Activated CD8-positive, alpha-beta T cell treated with anti-CD3 and anti-CD28 coated beads, Interleukin-2, amount 10 ng/mL, durations not matched to agents 7 days and 5 days (primary cell): Measurements from ENCODE around the gene DAG1. TPM values are rescaled to one million over a fixed set of nuclear protein-coding genes. Genes with fewer than 3 reads are reported as not detected.
A peak's percentile ranks its signal among the peaks of the same experiment; 100 is the strongest.

Source experiments
- ATAC-seq: fragments of 150-1000 bp; cut with Tn5 transposase; one replicate; pipeline ENCODE4 v1.10.0; 2021; ENCODE audit warnings: moderate library complexity
- CTCF ChIA-PET: fragments of 350-600 bp; sonication (Branson Sonifier 250); formaldehyde crosslinking; loops from one replicate; lab custom pipeline; 2021; ENCODE audit warnings: antibody characterized with exemption; lab: Charles Lee
- POLR2A ChIA-PET: fragments of 350-600 bp; sonication (Branson Sonifier 250); formaldehyde crosslinking; loops from one replicate; lab custom pipeline; 2021; ENCODE audit warnings: antibody characterized with exemption; lab: Charles Lee
- DNase-seq: peaks from one replicate; pipeline ENCODE4 v3.0.0-alpha.2; 2020
- H3K27ac Mint-ChIP-seq: one replicate; pipeline ENCODE4 v1.8.0; 2021; ENCODE audit warnings: mild to moderate bottlenecking, mixed read lengths
- H3K27me3 Mint-ChIP-seq: one replicate; pipeline ENCODE4 v1.8.0; 2021; ENCODE audit warnings: low read depth, mixed read lengths
- H3K36me3 Mint-ChIP-seq: one replicate; pipeline ENCODE4 v1.8.0; 2021; ENCODE audit warnings: low read depth, mixed read lengths
- H3K4me1 Mint-ChIP-seq: one replicate; pipeline ENCODE4 v1.8.0; 2021; ENCODE audit warnings: low read depth, mixed read lengths
- H3K4me3 Mint-ChIP-seq: one replicate; pipeline ENCODE4 v1.8.0; 2021; ENCODE audit warnings: mild to moderate bottlenecking, mixed read lengths
- H3K9me3 Mint-ChIP-seq: one replicate; pipeline ENCODE4 v1.8.0; 2022; ENCODE audit warnings: mixed read lengths; ENCODE audit not compliant: insufficient read depth
- total RNA-seq, 2 experiments: library from RNA; stranded (reverse); gene quantifications; one replicate each; pipeline ENCODE4 v1.2.3, GENCODE V29; 2021

DAG1 gene
- total RNA-seq, 2 experiments from 2014 or later, result 18.8 to 19.7 TPM

GRCh38 chr3:49535971-49536874 is 66.2 kb downstream of the DAG1 start:
- Mint-ChIP-seq H3K9me3 (no peaks in the 10 kb centered on the region), H3K27ac (no peak overlapping the region), H3K4me3 (no peak overlapping the region), H3K27me3 (no peaks in the 10 kb centered on the region), H3K36me3 (peaks cover 19% of the 10 kb centered on the region), H3K4me1 (peaks cover 12% of the 10 kb centered on the region)
- POLR2A ChIA-PET, result no interaction called here
- no peak for DNase-seq
- CTCF ChIA-PET, result interaction anchor here (1.0 to 6.4 kb wide), 2 partner anchors 13 to 135 kb away, joined by 3 to 228 read pairs; no protein-coding TSS in a partner anchor
- ATAC-seq, result no peak

GRCh38 chr3:49536875-49537533 is 66.9 kb downstream of the DAG1 start:
- Mint-ChIP-seq H3K4me1 (peaks cover 10% of the 10 kb centered on the region), H3K36me3 (peaks cover 11% of the 10 kb centered on the region), H3K9me3 (no peaks in the 10 kb centered on the region), H3K4me3 (no peak overlapping the region), H3K27ac (no peak overlapping the region), H3K27me3 (no peaks in the 10 kb centered on the region)
- ATAC-seq, result no peak
- ChIA-PET CTCF (interaction anchor here (1.0 to 6.4 kb wide), 2 partner anchors 14 to 134 kb away, joined by 3 to 228 read pairs; no protein-coding TSS in a partner anchor), POLR2A (interaction anchor here (0.5 to 1.0 kb wide), 2 partner anchors 43 to 134 kb away, joined by 3 to 5 read pairs; no protein-coding TSS in a partner anchor)
- no peak for DNase-seq

GRCh38 chr3:49539659-49540560 is 69.8 kb downstream of the DAG1 start:
- POLR2A ChIA-PET, result interaction anchor here (0.7 to 1.6 kb wide), 6 partner anchors 10 to 179 kb away, joined by 3 to 9 read pairs (median 3); partner anchors contain the start of gene BSN
- Mint-ChIP-seq H3K4me1 (peaks cover 10% of the 10 kb centered on the region), H3K9me3 (no peaks in the 10 kb centered on the region), H3K36me3 (no peaks in the 10 kb centered on the region), H3K27me3 (peaks cover 14% of the 10 kb centered on the region), H3K27ac (no peak overlapping the region), H3K4me3 (peak overlapping the region; percentile 73)
- DNase-seq (peak; percentile 93), ATAC-seq (peak; percentile 92)
- CTCF ChIA-PET, result interaction anchor here (0.7 to 6.4 kb wide), 72 partner anchors 9 to 410 kb away, joined by 3 to 228 read pairs (median 4); partner anchors contain the start of genes AMIGO3, BSN, DAG1 and INKA1

GRCh38 chr3:49552087-49552486 is 82.0 kb downstream of the DAG1 start:
- POLR2A ChIA-PET, result no interaction called here
- CTCF ChIA-PET, result interaction anchor here (0.6 to 4.3 kb wide), 2 partner anchors 13 to 60 kb away, joined by 5 to 40 read pairs; no protein-coding TSS in a partner anchor
- Mint-ChIP-seq H3K4me3 (no peak overlapping the region), H3K27me3 (peaks cover 24% of the 10 kb centered on the region), H3K27ac (no peak overlapping the region), H3K36me3 (no peaks in the 10 kb centered on the region), H3K9me3 (no peaks in the 10 kb centered on the region), H3K4me1 (peaks cover 25% of the 10 kb centered on the region)
- ATAC-seq, result no peak
- no peak for DNase-seq

GRCh38 chr3:49553324-49553691 is 83.2 kb downstream of the DAG1 start:
- no peak overlapping the region for H3K27ac Mint-ChIP-seq
- H3K36me3 Mint-ChIP-seq, result no peaks in the 10 kb centered on the region
- ATAC-seq (no peak), DNase-seq (no peak)
- no peaks in the 10 kb centered on the region for H3K9me3 Mint-ChIP-seq
- ChIA-PET CTCF (interaction anchor here (4.3 kb wide), 1 partner anchor 14 kb away, joined by 40 read pairs; no protein-coding TSS in a partner anchor), POLR2A (no interaction called here)
- H3K27me3 Mint-ChIP-seq, result peaks cover 28% of the 10 kb centered on the region
- peak overlapping the region; percentile 81 for H3K4me3 Mint-ChIP-seq
- H3K4me1 Mint-ChIP-seq, result peaks cover 25% of the 10 kb centered on the region

- Mint-ChIP-seq H3K9me3 (no peaks in the 10 kb centered on the region), H3K4me1 (peaks cover 25% of the 10 kb centered on the region), H3K27ac (peak within 1 kb of the TSS; percentile 68), H3K36me3 (no peaks in the 10 kb centered on the region), H3K4me3 (peak within 1 kb of the TSS; percentile 81), H3K27me3 (peaks cover 30% of the 10 kb centered on the region)
- CTCF ChIA-PET, result interaction anchor here (1.0 to 4.3 kb wide), 3 partner anchors 15 to 213 kb away, joined by 3 to 40 read pairs (median 7); no protein-coding TSS in a partner anchor
- POLR2A ChIA-PET, result interaction anchor here (1.1 to 1.6 kb wide), 2 partner anchors 10 to 13 kb away, joined by 3 to 4 read pairs; no protein-coding TSS in a partner anchor
- DNase-seq, result peak; percentile 92
- ATAC-seq, result peak; percentile 86
Measured at GRCh38 chr3:49553692-49554632, 83.9 kb downstream of the DAG1 start, which contains the start of gene BSN. Gene BSN, plus strand, starts transcription at chr3:49554477. Its CDS starts 126 bp downstream, at chr3:49554603.

- ChIA-PET CTCF (interaction anchor here (1.0 to 4.3 kb wide), 3 partner anchors 15 to 214 kb away, joined by 3 to 40 read pairs (median 7); no protein-coding TSS in a partner anchor), POLR2A (interaction anchor here (1.1 to 1.6 kb wide), 2 partner anchors 9 to 14 kb away, joined by 3 to 4 read pairs; no protein-coding TSS in a partner anchor)
- Mint-ChIP-seq H3K4me1 (peaks cover 25% of the 10 kb centered on the region), H3K27me3 (peaks cover 33% of the 10 kb centered on the region), H3K9me3 (peaks cover 4% of the 10 kb centered on the region), H3K4me3 (peak overlapping the region; percentile 63), H3K27ac (no peak overlapping the region), H3K36me3 (no peaks in the 10 kb centered on the region)
- DNase-seq (no peak), ATAC-seq (peak; percentile 80)
Measured at GRCh38 chr3:49554633-49555265, 84.7 kb downstream of the DAG1 start.

- no peak for DNase-seq
- H3K4me1 Mint-ChIP-seq, result peaks cover 22% of the 10 kb centered on the region
- H3K4me3 Mint-ChIP-seq, result no peak overlapping the region
- H3K27me3 Mint-ChIP-seq, result peaks cover 37% of the 10 kb centered on the region
- ChIA-PET POLR2A (interaction anchor here (0.8 kb wide), 1 partner anchor 155 kb away, joined by 3 read pairs; no protein-coding TSS in a partner anchor), CTCF (interaction anchor here (1.0 to 3.3 kb wide), 4 partner anchors 17 to 115 kb away, joined by 3 to 17 read pairs (median 5); no protein-coding TSS in a partner anchor)
- H3K27ac Mint-ChIP-seq, result no peak overlapping the region
- H3K36me3 Mint-ChIP-seq, result no peaks in the 10 kb centered on the region
- ATAC-seq, result no peak
- peaks cover 5% of the 10 kb centered on the region for H3K9me3 Mint-ChIP-seq
Measured at GRCh38 chr3:49556500-49557275, 86.6 kb downstream of the DAG1 start.

- H3K9me3 Mint-ChIP-seq, result peaks cover 5% of the 10 kb centered on the region
- H3K27me3 Mint-ChIP-seq, result peaks cover 21% of the 10 kb centered on the region
- ChIA-PET CTCF (interaction anchor here (1.4 to 2.4 kb wide), 2 partner anchors 23 to 109 kb away, joined by 4 to 8 read pairs; no protein-coding TSS in a partner anchor), POLR2A (interaction anchor here (1.2 kb wide), 1 partner anchor 8 kb away, joined by 4 read pairs; the partner anchor contains the start of gene BSN)
- H3K4me1 Mint-ChIP-seq, result no peaks in the 10 kb centered on the region
- ATAC-seq, result no peak
- no peak overlapping the region for H3K27ac Mint-ChIP-seq
- H3K4me3 Mint-ChIP-seq, result no peak overlapping the region
- no peak for DNase-seq
- H3K36me3 Mint-ChIP-seq, result no peaks in the 10 kb centered on the region
Measured at GRCh38 chr3:49563040-49563578, 93.0 kb downstream of the DAG1 start.
